KBM-7 (cell line): ENCODE results near the gene NAB1.
"Not testable (repeated sequence)": the region's sequence is repeated elsewhere in the genome, so short reads cannot be mapped to it uniquely, and the experiment has no call there.

Experiments
- DNase-seq: peaks from one replicate; pipeline ENCODE4 v3.0.0-alpha.2; 2015
- in situ Hi-C: fragments of 300-500 bp; cut with MboI; formaldehyde crosslinking; loops from 2 replicates; pipeline ENCODE4 v1.14.3; 2020; ENCODE audit warnings: low sequenced_read_pairs, low pct_unique_long_range_greater_than_20kb, mixed read lengths

The NAB1 gene, protein sequence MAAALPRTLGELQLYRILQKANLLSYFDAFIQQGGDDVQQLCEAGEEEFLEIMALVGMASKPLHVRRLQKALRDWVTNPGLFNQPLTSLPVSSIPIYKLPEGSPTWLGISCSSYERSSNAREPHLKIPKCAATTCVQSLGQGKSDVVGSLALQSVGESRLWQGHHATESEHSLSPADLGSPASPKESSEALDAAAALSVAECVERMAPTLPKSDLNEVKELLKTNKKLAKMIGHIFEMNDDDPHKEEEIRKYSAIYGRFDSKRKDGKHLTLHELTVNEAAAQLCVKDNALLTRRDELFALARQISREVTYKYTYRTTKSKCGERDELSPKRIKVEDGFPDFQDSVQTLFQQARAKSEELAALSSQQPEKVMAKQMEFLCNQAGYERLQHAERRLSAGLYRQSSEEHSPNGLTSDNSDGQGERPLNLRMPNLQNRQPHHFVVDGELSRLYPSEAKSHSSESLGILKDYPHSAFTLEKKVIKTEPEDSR

DNA sequence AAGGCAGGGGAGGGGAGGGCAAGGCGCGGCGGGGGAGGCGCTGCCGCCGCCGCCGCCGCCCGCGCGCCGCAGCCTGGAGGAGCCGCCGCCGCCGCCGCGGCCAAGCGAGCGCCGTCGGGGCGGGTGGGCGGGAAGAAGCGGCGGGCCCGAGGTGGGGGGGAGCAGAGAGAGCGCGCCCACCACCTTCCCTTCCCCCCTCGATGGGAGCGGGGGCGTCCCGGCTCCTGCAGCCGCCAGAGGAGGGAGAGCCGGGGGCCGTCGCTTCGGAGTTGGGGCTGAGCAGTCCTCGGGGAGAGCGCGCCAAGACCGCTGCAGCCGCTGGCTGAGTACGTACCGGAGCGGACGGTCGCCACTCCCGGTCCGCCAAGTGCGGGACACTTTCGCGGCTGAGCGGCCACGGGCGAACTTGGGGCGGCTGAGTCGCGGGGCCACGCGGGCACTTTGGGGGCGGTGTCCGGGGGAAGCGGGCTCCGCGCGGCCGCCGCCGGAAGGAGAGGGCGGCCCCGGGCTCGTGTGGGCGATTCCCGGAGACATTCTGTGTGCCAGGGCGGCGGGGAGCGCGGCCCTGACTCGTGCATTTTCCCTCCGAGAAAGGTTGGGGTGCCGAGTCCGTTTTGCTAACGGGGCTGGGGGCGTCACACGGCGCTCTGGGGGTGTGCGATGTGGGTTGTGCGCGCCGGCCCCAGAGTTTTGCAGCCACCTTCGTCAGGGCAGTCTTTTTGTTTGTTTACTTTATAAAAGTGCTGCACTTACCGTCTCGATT, at the start of gene NAB1:
Gene NAB1 (plus strand): TSS at position 49 of the 763 bp plus-strand sequence. CDS start 10,094 bp downstream, outside the sequence.
- in situ Hi-C loops = no loop called here
- peak; percentile 65 for DNase-seq

DNA sequence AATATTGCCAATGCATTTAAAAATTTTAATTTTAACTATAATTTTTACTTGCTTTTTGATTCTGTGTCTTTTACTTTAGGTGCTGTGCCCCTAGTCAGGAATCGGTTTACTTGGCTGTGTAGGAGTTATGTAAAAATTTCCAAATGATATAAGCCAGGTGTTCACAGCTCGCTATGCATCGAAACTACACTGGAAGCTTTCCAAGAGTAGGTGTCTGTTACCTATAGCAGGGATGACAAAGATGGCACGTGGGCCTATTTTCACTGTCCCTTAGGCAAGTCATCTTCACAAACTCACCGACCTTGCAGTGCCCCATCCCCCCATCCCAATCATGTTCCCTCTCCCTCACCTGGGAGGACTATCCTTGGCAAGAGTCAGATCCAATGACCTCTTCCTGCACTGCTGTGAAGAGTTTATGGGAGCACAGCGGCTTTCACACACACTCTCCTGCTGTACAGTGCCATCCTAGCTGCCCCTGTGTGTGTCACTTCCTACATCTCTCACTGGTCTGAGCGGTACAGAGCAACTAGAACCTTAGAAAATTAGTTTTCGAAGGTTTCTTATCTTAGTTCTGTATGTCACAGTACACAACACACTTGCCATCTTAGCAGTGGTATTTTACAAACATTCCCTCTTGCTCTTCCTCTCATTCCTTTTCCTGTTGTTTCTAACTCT, 49.2 kb upstream of the NAB1 start:
- DNase-seq = no peak

DNA sequence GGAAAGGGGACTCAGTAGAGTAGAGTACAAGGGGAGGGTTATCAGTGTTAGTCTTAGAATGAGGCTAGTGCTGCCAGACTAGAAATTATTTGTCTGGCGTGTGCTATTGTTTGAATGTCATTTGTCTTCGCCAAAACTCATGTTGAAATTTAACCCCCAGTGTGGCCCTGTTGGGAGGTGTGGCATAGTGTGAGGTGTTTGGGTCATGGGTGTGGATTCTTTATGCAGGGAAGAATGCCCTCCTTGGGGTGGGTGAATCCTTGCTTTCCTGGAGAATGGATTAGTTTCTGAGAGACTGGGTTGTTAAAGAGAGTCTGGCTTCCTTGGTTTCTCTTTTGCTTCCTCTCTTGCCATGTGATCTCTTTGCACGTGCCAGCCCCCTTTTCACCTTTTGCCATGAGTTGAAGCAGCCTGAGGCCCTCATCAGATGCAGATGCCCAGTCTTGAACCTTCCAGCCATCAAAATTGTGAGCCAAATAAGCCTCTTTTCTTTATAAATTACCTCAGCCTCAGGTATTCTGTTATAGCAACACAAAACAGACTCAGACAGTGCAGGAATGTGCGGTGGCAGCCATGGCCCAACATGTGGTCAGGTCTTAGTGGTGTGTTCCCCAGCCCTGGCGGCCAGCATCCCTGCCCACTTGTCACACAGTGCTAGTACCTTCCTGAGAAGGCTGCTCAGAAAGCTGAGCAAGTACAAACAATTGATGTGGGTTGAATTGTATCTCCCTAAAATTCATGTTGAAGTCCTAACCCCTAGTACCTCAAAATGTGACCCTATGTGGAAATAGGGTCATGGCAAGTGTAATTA, 48.4 kb upstream of the NAB1 start:
- no peak for DNase-seq
- in situ Hi-C loops = no loop called here

More for the DNA sequence above, 49.2 kb upstream of the NAB1 start:
- in situ Hi-C loops = no loop called here

DNA sequence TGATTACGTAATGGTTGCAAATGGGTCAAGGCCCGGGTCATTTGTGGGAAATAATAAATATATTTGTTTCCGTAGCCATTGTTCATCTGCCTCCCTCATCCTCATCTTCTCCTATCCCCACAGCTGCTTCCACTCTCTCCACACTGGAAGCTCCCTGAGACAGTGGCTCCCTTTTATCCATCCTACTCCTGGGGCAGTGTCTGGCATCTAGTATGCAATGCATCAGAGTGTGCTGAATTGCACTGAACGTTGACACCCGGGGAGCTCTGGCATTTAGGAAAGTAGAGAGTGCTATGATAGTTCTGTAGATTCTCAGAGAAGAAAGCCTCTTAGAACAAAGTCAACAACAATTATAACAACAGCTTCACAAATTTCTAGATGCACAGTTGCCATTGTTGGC, 45.5 kb upstream of the NAB1 start:
- in situ Hi-C loops = no loop called here
- no peak for DNase-seq

DNA sequence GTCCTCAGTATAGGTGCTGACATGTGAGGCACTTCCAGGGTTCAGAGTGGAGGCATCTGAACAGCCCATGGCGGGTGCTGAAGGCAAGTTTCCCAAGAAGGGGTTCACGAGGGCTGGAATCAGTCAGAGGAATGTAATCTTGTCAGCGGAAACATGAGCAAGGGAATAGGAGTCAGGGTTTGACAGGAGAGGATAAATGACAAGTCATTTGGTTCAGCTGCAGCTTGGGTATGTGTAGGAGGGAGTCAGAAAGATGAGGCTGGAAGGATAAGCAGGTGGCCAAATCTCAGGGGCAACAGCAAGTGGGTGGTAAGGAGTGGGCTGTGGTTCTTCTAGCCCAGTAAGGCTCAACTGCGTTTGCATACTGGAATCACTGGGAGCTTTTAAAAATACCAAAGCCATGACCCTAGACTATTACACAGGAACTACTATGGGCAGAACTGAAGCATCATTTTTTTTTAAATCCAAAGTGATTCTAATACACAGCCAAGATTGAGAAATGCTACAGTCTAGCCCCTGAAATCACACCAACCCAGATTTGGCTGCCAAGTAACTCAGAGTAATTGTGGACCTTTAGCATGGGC, 41.8 kb upstream of the NAB1 start:
- in situ Hi-C loops = no loop called here
- DNase-seq = no peak

DNA sequence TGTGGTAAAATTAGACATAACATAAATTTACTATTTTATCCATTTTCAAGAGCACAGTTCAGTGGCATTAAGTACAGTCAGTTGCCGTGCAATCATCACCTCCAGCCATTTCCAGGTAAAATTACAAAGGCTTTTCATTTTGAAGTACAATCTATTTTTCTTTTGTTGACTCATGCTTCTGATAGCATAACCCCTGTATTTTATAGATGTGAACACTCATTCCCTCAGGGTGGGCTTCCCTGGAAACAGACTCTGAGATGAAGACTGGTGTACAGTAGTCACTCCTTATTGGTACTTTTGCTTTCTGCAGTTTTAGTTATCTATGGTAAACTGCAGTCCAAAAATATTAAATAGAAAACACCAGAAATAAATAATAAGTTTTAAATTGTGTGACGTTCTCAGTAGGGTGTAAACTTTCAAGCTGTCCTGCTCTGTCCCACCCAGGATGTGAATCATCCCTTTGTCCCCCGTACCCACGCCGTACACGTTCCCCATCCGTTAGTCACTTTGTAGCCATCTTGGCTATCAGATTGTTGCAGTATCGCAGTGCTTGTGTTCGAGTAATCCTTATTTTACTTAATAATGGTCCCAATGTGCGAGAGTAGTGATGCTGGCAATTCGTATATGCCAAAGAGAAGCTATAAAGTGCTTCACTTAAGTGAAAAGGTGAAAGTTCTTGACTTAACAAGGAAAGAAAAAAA, 41.1 kb upstream of the NAB1 start:
- in situ Hi-C loops = no loop called here
- no peak for DNase-seq

DNA sequence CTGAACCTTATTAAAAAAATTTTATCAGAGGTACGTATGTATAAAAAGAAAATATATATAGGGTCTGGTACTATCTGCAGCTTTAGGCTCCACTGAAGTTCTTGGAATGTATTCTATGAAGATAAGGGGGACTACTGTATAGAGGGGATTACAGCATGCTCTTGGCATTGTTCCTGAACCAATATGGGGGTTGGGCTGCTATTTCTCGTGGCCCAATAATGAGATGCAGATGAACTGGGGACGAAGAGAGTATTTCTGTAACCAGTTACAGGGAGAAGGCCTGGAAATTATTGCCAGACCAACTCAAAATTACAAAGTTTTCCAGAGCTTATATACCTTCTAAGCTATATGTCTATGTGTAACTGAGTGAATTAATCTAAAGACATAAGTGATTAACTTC, 40.0 kb upstream of the NAB1 start:
- DNase-seq, in situ Hi-C loops: not testable (repeated sequence)

DNA sequence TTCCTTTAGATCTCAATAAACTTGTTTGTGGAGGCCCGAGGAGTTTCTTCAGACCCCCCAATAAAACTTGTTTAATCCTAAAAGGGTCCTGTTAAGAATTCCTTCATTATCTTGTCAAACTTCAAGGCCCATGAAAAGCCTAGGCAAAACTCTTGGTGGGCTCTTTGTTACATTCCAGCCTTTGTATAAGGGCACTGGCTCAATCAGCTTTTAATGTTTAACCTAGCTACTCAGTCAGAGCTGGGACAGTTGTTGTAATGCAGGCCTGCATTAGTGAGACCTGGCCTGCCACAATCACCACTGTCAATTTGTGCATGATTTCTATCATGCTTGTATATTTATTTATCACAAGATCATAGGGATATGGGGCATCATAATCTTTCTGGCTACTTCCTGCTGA, 39.5 kb upstream of the NAB1 start:
- in situ Hi-C loops, DNase-seq: not testable (repeated sequence)

DNA sequence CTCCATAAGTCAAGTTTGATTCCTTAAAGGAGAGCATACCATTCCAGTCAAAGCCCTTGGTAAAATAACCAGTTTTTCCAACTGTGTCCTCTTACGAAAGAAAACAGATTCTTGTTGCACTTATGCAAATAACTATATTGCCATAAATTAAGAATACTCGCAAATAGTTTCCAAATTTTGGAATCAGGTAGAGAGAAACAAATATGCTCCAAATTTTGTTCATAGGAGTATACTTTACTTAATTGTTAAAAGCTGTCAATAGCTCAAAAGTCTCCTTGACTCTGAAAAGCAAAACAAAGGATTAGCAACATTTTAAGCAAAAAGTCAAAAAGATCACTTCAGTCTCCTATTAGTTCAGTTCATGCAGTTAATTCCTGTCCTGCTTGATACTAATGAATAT, 38.4 kb upstream of the NAB1 start:
- DNase-seq, in situ Hi-C loops: not testable (repeated sequence)

DNA sequence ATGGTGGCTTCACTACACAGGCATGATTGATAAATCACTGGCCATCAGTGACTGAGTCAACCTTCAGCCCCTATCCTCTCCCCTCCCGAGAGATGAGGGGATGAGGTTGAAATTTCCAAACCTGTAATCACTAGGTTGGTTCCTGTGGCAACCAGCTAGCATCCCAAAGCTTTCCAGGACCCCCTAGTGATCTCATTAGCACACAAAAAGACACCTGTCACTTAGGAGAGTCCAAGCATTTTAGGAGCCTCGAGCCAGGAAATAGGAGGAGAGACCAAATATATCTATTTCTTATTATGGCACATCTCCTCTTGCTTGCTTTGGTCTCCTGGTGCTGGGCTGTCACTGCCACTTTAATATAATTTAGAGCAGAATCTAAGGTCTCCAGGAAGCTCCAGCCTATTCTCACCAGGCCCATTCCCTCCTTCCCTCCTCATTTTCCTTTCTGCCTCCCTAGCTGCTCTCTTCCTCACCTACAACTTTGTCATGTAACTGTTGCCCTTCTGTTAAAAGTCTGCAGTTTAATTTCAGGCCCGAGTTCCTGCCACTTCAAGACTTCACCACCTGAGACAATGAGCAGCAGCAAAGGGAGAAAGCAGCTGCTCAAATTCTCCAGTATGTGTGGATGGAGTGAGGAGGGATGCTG, 33.2 kb upstream of the NAB1 start:
- in situ Hi-C loops = no loop called here
- no peak for DNase-seq

DNA sequence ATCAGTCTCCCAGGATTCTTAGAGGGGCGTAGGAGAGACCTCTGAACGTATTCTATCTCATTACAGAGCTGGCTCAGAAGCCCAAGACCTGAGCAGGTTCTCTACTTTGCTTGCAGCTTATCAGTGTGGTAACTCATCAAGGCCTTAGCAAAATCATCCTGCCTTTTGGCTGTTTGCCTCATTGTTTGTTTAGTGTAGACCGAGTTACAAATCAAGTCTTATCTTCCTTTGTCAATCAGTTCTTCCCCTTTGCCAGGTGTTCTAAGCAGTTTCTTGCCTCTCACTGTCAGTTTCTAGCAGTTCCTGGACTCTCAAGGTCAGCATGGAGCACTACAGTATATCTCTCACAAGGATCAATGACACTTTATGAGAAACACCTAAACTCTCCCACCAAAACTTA, 30.9 kb upstream of the NAB1 start:
- in situ Hi-C loops = no loop called here
- no peak for DNase-seq

DNA sequence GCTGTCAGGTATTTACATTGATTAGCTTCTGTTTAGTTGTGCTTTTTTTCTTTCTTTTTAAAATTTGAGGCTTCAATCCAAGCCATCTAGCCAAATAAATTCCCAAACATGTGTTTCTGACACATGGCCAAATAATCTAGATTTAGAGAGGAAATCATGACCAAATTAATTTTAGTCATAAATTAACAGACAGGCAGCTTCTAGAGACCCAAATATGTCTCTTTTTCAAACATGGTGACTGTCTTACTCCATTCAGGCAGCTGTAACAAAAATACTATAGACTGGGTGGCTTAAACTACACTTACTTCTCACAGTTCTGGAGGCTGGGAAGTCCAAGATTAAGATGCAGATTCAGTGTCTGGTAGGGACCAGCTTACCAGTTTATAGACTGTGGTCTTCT, 23.2 kb upstream of the NAB1 start:
- in situ Hi-C loops = no loop called here

DNA sequence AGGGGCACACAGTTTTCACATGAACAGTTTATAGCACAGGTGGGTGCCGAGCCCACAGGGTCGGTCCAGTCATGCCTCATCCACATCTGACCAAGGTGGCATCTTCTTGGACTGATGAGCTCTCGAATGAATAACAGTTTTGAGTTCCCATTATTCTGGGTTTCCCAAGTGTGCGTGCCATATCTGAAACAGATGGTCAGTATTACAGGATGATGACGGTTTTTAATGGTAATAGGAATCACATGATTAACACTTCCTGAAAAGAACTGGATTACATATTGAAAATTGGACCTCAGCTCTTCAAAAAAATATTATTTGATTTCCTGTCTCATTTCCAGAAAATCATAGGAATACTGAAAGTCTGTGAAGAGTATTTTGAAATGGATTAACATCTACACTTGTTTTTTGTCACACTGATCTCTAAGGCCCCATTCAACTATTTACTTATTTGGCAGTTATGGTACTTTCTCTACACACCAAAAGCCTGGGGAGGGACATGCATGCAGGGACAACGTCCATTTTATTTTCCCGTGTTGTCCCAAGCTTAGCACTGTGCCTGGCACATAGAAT, 22.2 kb upstream of the NAB1 start:
- in situ Hi-C loops = no loop called here

More for the DNA sequence above, 23.2 kb upstream of the NAB1 start:
- DNase-seq = no peak

DNA sequence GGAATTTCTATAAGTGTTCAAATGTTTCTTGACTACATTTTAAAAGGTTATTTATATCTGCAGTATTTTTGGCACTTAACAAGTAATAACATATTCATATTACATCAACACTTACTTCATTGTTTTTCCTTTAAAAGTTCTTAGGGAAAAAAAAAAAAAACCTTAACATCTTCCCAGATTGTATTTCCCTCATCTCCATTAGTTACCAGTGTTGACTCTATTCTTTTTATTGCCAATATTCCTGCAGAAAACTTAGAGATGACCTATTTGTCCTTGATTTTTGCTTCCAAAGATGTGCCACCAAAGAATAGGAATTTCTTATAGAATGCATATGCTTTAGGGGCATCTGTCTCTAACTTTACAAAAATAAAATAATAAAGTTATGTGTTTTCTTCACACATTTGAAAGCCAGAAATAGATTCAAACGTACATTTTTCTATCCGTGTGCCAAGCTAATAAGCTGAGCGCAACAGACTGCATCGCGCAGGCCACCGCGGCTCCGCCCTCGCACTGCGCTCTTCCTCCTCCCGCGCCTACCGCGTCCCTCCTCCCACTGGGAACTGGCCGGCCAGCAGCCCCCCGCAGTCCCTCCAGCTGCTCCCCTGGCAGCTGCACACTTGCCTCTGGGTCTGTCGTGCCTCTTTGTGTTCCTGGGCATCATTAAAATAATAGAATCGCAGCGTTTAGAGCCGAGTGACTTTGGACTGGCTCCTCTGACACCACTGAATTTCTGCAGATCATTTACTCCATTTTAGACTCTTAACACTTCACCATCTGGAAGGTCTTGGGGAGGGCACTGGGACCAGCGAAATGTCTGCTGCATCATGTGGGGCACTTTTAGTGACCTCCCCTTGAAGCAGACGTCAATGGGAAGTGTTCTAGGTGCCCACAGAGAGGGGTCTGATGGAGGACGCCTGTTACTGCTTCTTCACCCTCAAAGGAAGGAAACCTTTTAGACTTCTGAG, 21.2 kb upstream of the NAB1 start:
- peak; percentile 49 for DNase-seq

More for the DNA sequence above, 22.2 kb upstream of the NAB1 start:
- no peak for DNase-seq

DNA sequence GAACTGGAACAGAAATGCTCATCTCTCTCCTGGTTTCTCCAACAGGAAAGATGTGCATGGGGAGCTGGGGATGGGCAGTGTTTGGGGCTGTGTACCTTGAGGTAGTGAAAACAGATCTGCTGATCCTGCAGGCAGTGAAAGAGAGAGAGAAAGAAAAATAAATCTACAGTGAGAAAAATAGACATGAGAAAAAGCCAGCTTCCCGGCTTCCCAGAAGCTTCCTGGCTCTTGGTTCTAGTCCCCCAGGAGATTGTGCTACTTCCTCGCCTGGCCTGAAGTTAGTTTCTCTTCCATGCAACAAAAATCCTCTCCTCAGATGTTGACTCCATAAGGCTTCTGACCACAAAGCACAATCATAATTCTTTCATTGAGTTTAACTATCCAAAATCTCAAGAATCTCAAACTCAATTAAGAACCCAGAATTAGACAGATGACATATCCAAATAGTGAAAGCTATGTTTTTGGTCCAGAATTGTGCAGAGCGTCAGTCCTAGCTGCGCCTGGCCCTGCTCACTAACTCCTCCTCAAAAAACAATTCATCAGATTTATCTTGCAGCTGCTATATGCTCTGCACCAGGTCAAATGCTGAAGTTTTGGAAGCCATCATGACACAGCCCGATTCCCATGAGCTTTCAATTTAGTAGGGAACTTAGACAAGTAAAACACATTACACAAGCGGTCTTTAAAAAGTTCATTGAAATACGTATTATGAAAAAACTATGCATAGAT, 20.1 kb upstream of the NAB1 start:
- no peak for DNase-seq
- in situ Hi-C loops = no loop called here

More for the DNA sequence above, 21.2 kb upstream of the NAB1 start:
- in situ Hi-C loops = no loop called here
